Activated naive CD8-positive, alpha-beta T cell treated with anti-CD3 and anti-CD28 coated beads, Interleukin-2, amount 50 U/mL, for 24 hours (primary cell): ENCODE results near the gene PHC2.

Experiments used
- ATAC-seq: fragments of 150-1000 bp; cut with Tn5 transposase; one replicate; pipeline ENCODE4 v1.10.0; 2021
- DNase-seq: peaks from one replicate; pipeline ENCODE4 v3.0.0; 2021
- H3K27ac Mint-ChIP-seq: one replicate; pipeline ENCODE4 v1.8.0; 2021; ENCODE audit warnings: mild to moderate bottlenecking, mixed read lengths
- H3K27me3 Mint-ChIP-seq: one replicate; pipeline ENCODE4 v1.8.0; 2021; ENCODE audit warnings: mixed read lengths
- H3K36me3 Mint-ChIP-seq: one replicate; pipeline ENCODE4 v1.8.0; 2021; ENCODE audit warnings: low read depth, mixed read lengths
- H3K4me1 Mint-ChIP-seq: one replicate; pipeline ENCODE4 v1.8.0; 2021; ENCODE audit warnings: mixed read lengths
- H3K4me3 Mint-ChIP-seq: one replicate; pipeline ENCODE4 v1.8.0; 2021; ENCODE audit warnings: mild to moderate bottlenecking, moderate library complexity, mixed read lengths
- H3K9me3 Mint-ChIP-seq: one replicate; pipeline ENCODE4 v1.8.0; 2021; ENCODE audit warnings: mixed read lengths

The PHC2 gene

GRCh38 chr1:33368431-33368830 lies 62.5 kb downstream of the PHC2 start:
- Mint-ChIP-seq H3K9me3 (no peaks in the 10 kb centered on the region), H3K36me3 (no peaks in the 10 kb centered on the region), H3K4me1 (peaks cover 4% of the 10 kb centered on the region), H3K4me3 (no peak overlapping the region), H3K27ac (no peak overlapping the region), H3K27me3 (peaks cover 2% of the 10 kb centered on the region)
- no peak for ATAC-seq
- no peak for DNase-seq

- ATAC-seq: peak; percentile 82
- peak; percentile 89 for DNase-seq
- Mint-ChIP-seq H3K27me3 (peaks cover 2% of the 10 kb centered on the region), H3K9me3 (no peaks in the 10 kb centered on the region), H3K4me3 (no peak overlapping the region), H3K27ac (no peak overlapping the region), H3K4me1 (peaks cover 4% of the 10 kb centered on the region), H3K36me3 (no peaks in the 10 kb centered on the region)
Measured at GRCh38 chr1:33367485-33368405, 63.1 kb downstream of the PHC2 start.

- no peak for DNase-seq
- H3K4me1 Mint-ChIP-seq: peaks cover 4% of the 10 kb centered on the region
- peaks cover 2% of the 10 kb centered on the region for H3K27me3 Mint-ChIP-seq
- no peak overlapping the region for H3K27ac Mint-ChIP-seq
- no peak for ATAC-seq
- H3K9me3 Mint-ChIP-seq: no peaks in the 10 kb centered on the region
- H3K4me3 Mint-ChIP-seq: no peak overlapping the region
- H3K36me3 Mint-ChIP-seq: no peaks in the 10 kb centered on the region
Measured at GRCh38 chr1:33366762-33367484, 64.0 kb downstream of the PHC2 start.

GRCh38 chr1:33365560-33365997 lies 65.3 kb downstream of the PHC2 start:
- H3K4me3 Mint-ChIP-seq: no peak overlapping the region
- H3K9me3 Mint-ChIP-seq: no peaks in the 10 kb centered on the region
- H3K4me1 Mint-ChIP-seq: peaks cover 4% of the 10 kb centered on the region
- DNase-seq: no peak
- peaks cover 2% of the 10 kb centered on the region for H3K27me3 Mint-ChIP-seq
- H3K36me3 Mint-ChIP-seq: no peaks in the 10 kb centered on the region
- ATAC-seq: no peak
- H3K27ac Mint-ChIP-seq: no peak overlapping the region

- ATAC-seq (no peak), DNase-seq (no peak)
- H3K27ac Mint-ChIP-seq: no peak overlapping the region
- peaks cover 4% of the 10 kb centered on the region for H3K4me1 Mint-ChIP-seq
- H3K36me3 Mint-ChIP-seq: no peaks in the 10 kb centered on the region
- no peak overlapping the region for H3K4me3 Mint-ChIP-seq
- no peaks in the 10 kb centered on the region for H3K9me3 Mint-ChIP-seq
- H3K27me3 Mint-ChIP-seq: peaks cover 2% of the 10 kb centered on the region
Measured at GRCh38 chr1:33364565-33364918, 66.4 kb downstream of the PHC2 start.

- Mint-ChIP-seq H3K4me3 (no peak overlapping the region), H3K27ac (no peak overlapping the region), H3K9me3 (no peaks in the 10 kb centered on the region), H3K4me1 (peaks cover 4% of the 10 kb centered on the region), H3K27me3 (peaks cover 2% of the 10 kb centered on the region), H3K36me3 (no peaks in the 10 kb centered on the region)
- no peak for DNase-seq
- ATAC-seq: no peak
Measured at GRCh38 chr1:33363470-33363861, 67.4 kb downstream of the PHC2 start.

- no peaks in the 10 kb centered on the region for H3K9me3 Mint-ChIP-seq
Measured at GRCh38 chr1:33363021-33363420, 67.9 kb downstream of the PHC2 start.

GRCh38 chr1:33361532-33362235 lies 69.2 kb downstream of the PHC2 start:
- ATAC-seq: no peak
- no peak overlapping the region for H3K27ac Mint-ChIP-seq

More at GRCh38 chr1:33363021-33363420, 67.9 kb downstream of the PHC2 start:
- H3K4me3 Mint-ChIP-seq: no peak overlapping the region
- H3K36me3 Mint-ChIP-seq: no peaks in the 10 kb centered on the region
- peaks cover 2% of the 10 kb centered on the region for H3K27me3 Mint-ChIP-seq
- DNase-seq: no peak
- no peak for ATAC-seq
- H3K4me1 Mint-ChIP-seq: peaks cover 4% of the 10 kb centered on the region
- H3K27ac Mint-ChIP-seq: no peak overlapping the region

GRCh38 chr1:33360367-33360766 lies 70.5 kb downstream of the PHC2 start:
- ATAC-seq (no peak), DNase-seq (no peak)
- no peaks in the 10 kb centered on the region for H3K4me1 Mint-ChIP-seq
- H3K27ac Mint-ChIP-seq: no peak overlapping the region
- no peaks in the 10 kb centered on the region for H3K9me3 Mint-ChIP-seq
- H3K36me3 Mint-ChIP-seq: no peaks in the 10 kb centered on the region
- no peak overlapping the region for H3K4me3 Mint-ChIP-seq
- no peaks in the 10 kb centered on the region for H3K27me3 Mint-ChIP-seq

More at GRCh38 chr1:33361532-33362235, 69.2 kb downstream of the PHC2 start:
- no peaks in the 10 kb centered on the region for H3K9me3 Mint-ChIP-seq
- H3K36me3 Mint-ChIP-seq: no peaks in the 10 kb centered on the region
- no peaks in the 10 kb centered on the region for H3K4me1 Mint-ChIP-seq
- no peak for DNase-seq
- no peak overlapping the region for H3K4me3 Mint-ChIP-seq
- H3K27me3 Mint-ChIP-seq: no peaks in the 10 kb centered on the region

- Mint-ChIP-seq H3K27ac (no peak overlapping the region), H3K36me3 (no peaks in the 10 kb centered on the region), H3K27me3 (no peaks in the 10 kb centered on the region), H3K4me3 (no peak overlapping the region), H3K4me1 (no peaks in the 10 kb centered on the region), H3K9me3 (no peaks in the 10 kb centered on the region)
- DNase-seq (no peak), ATAC-seq (no peak)
Measured at GRCh38 chr1:33359931-33360330, 71.0 kb downstream of the PHC2 start.

GRCh38 chr1:33358795-33359503 lies 71.9 kb downstream of the PHC2 start:
- no peaks in the 10 kb centered on the region for H3K4me1 Mint-ChIP-seq
- DNase-seq (no peak), ATAC-seq (no peak)
- no peaks in the 10 kb centered on the region for H3K36me3 Mint-ChIP-seq
- no peak overlapping the region for H3K4me3 Mint-ChIP-seq
- H3K27ac Mint-ChIP-seq: no peak overlapping the region
- H3K9me3 Mint-ChIP-seq: no peaks in the 10 kb centered on the region
- no peaks in the 10 kb centered on the region for H3K27me3 Mint-ChIP-seq

GRCh38 chr1:33358114-33358794 lies 72.6 kb downstream of the PHC2 start:
- no peaks in the 10 kb centered on the region for H3K4me1 Mint-ChIP-seq
- no peaks in the 10 kb centered on the region for H3K36me3 Mint-ChIP-seq
- no peaks in the 10 kb centered on the region for H3K27me3 Mint-ChIP-seq
- H3K4me3 Mint-ChIP-seq: no peak overlapping the region
- DNase-seq: no peak
- H3K27ac Mint-ChIP-seq: no peak overlapping the region
- no peaks in the 10 kb centered on the region for H3K9me3 Mint-ChIP-seq
- ATAC-seq: no peak

- H3K9me3 Mint-ChIP-seq: no peaks in the 10 kb centered on the region
- ATAC-seq: no peak
- no peaks in the 10 kb centered on the region for H3K36me3 Mint-ChIP-seq
Measured at GRCh38 chr1:33357099-33357498, 73.8 kb downstream of the PHC2 start.

More at GRCh38 chr1:33357099-33357498, 73.8 kb downstream of the PHC2 start:
- Mint-ChIP-seq H3K4me1 (no peaks in the 10 kb centered on the region), H3K4me3 (no peak overlapping the region), H3K27ac (no peak overlapping the region), H3K27me3 (no peaks in the 10 kb centered on the region)
- no peak for DNase-seq
